ENCODE data around the gene CERS4.

The CERS4 gene

DNA sequence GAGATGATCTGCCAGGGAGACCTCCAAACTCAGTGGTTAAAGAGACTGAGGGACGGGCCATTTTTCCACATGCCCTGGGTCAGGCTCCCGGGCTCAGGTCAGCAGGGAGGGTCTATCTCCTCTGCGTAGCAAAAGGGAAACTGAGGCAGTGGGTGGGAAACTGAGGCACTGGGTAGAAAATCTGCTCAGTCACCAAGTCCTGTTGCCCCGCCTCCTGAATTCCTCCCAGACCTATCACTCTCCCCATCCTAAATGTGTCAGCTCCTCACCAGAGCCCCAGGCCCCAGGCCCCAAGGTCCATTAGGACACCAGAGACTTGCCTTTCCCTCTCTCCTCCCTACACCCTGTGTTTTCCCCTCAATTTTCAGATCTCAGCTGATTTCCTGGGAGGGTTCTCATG is 96.6 kb downstream of the CERS4 start:
- TF ChIP-seq CTCF (IDR thresholded peaks at IDR 0.05; ENCODE audit: low read depth, low read length): no peak
- no peak overlapping the region for H3K4me3 ChIP-seq (ENCODE audit: low read depth, low read length)

- TF ChIP-seq CTCF (IDR thresholded peaks at IDR 0.05; ENCODE audit: low read depth, low read length): no peak
- H3K4me3 ChIP-seq (ENCODE audit: low read depth, low read length): no peak overlapping the region
Observed at GRCh38 chr19:8306235-8307054, 97.3 kb downstream of the CERS4 start.

GRCh38 chr19:8307400-8307964 is 98.3 kb downstream of the CERS4 start:
- peak overlapping the region; percentile 67 for H3K4me3 ChIP-seq (ENCODE audit: low read depth, low read length)
- no peak for TF ChIP-seq CTCF (IDR thresholded peaks at IDR 0.05; ENCODE audit: low read depth, low read length)

DNA sequence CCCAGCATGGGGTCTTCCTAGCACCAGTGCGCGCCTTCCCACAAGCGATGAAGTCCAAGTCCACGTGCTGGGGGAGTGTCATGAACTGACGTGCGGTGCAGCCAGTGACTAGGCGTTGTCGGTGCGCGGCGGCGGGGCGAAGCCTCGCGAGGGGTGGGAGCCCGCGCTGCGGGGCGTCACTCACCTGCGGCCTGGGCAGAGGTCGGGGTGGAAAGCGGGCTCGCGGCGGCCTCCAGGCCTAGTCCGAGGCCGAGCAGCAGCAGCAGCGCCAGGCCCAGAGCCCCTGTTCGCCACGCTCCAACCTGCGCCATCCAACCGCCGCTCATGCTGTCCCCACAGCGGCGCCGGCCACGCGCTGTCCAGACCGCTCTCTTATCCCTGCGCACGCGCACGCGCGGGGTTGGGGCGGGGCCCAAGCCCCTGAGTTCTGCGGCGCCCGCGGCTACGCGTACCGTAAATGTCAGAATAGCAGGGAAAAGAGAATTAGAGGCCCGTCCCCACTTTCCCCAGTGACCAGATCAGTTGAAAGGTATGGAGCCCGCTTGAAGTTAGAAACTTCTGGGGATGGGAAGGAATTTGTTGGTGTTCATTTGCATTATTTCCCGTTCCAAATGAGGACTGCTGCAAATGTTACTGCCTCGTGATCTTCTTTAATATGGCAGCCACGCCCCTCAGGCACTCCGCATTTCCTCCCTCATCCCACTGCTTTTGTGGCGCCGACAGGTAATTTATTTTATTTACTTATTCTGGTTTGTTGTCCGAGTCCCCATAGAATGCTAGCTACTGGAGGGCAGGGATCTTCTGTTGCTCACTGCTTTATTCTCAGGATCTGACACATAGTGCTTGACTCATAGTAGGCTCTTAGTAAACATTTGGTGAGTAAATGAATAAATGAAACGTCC is 99.0 kb downstream of the CERS4 start, which contains the start of gene CD320:
TSS of gene CD320 (minus strand) at position 394 of the 902 bp plus-strand sequence. CDS start at position 326, 68 bp downstream.
- TF ChIP-seq CTCF (IDR thresholded peaks at IDR 0.05; ENCODE audit: low read depth, low read length): no peak
- H3K4me3 ChIP-seq (ENCODE audit: low read depth, low read length): peak within 1 kb of the TSS; percentile 67

DNA sequence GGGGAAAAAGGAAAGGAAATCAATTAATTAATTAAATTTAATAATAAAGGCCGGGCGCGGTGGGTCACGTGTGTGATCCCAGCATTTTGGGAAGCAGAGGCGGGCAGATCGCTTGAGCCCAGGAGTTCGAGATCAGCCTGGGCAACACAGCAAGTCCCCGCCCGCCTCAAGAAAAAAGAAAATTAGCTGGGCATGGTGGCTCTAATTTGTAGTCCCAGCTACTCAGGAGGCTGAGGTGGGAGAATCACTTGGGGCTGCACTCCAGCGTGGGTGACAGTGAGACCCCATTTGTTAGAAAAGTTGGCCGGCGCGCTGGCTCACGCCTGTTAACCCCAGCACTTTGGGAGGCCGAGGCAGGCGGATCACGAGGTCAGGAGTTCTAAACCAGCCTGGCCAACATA is 99.7 kb downstream of the CERS4 start:
- H3K4me3 ChIP-seq (ENCODE audit: low read depth, low read length): peak overlapping the region; percentile 67; the same call in 1 of the 2 replicates
- no peak for TF ChIP-seq CTCF (IDR thresholded peaks at IDR 0.05; ENCODE audit: low read depth, low read length)

GRCh38 chr19:8310342-8311055 is 101.3 kb downstream of the CERS4 start:
- TF ChIP-seq CTCF (IDR thresholded peaks at IDR 0.05; ENCODE audit: low read depth, low read length): no peak
- no peak overlapping the region for H3K4me3 ChIP-seq (ENCODE audit: low read depth, low read length)
